Cardiac fibroblast (primary cell): ENCODE data around the gene CD40LG.

ENCODE experiments used
- DNase-seq, 2 donors: peaks; one replicate each; pipeline versions ENCODE4 v3.0.0 to v3.0.0-alpha.2; 2010; ENCODE audit warnings: low read depth in 2 of 2
- H3K4me3 ChIP-seq, 2 donors: replicated peaks in 1 of 2; 1 replicate in 1 of 2; 2 replicates in 1 of 2; pipeline ENCODE4 v1.5.1; 2011; ENCODE audit warnings: low read depth in 2 of 2, low read length in 2 of 2, mild to moderate bottlenecking in 2 of 2, moderate library complexity in 1 of 2
- CTCF ChIP-seq: IDR thresholded peaks from one replicate; pipeline ENCODE4 v1.5.1; 2011; ENCODE audit warnings: low read depth, mild to moderate bottlenecking, low read length, inconsistent platforms

Gene CD40LG

GRCh38 chrX:136627409-136627808, 20.5 kb upstream of the CD40LG start:
- no peak for TF ChIP-seq CTCF
- DNase-seq = no peak
- no peak overlapping the region for H3K4me3 ChIP-seq

- no peak overlapping the region for H3K4me3 ChIP-seq
- no peak for TF ChIP-seq CTCF
- no peak for DNase-seq
Observed at GRCh38 chrX:136629084-136629750, 18.7 kb upstream of the CD40LG start.

- TF ChIP-seq CTCF = no peak
- H3K4me3 ChIP-seq = no peak overlapping the region
- no peak for DNase-seq
Observed at GRCh38 chrX:136630881-136631280, 17.1 kb upstream of the CD40LG start.

- H3K4me3 ChIP-seq = no peak overlapping the region
- DNase-seq = no peak
- no peak for TF ChIP-seq CTCF
Observed at GRCh38 chrX:136635235-136635634, 12.7 kb upstream of the CD40LG start.

- TF ChIP-seq CTCF = no peak
- no peak for DNase-seq
- no peak overlapping the region for H3K4me3 ChIP-seq
Observed at GRCh38 chrX:136636121-136636520, 11.8 kb upstream of the CD40LG start.

GRCh38 chrX:136639506-136640176, 8.3 kb upstream of the CD40LG start:
- DNase-seq = peak; percentile 5 to 13
- TF ChIP-seq CTCF = no peak
- H3K4me3 ChIP-seq = no peak overlapping the region

GRCh38 chrX:136643243-136643642, 4.7 kb upstream of the CD40LG start:
- DNase-seq = no peak
- H3K4me3 ChIP-seq = no peak overlapping the region
- TF ChIP-seq CTCF = no peak
